ENCODE measurements around the gene C4orf50. TPM values are rescaled to one million over a fixed set of nuclear protein-coding genes. Genes with fewer than 3 reads are reported as not detected.

Gene C4orf50
- polyA plus RNA-seq (ENCODE audit: insufficient read length in 4 of 4) = under 1 TPM in 2 of 4 donors, not detected in 2; 0.01 to 0.02 TPM

GRCh38 chr4:6018331-6018730, at the start of gene C4orf50:
C4orf50 (minus strand) TSS chr4:6018431.
- no peak for DNase-seq (ENCODE audit: low read depth in 4 of 4, low spot score in 2 of 4)

GRCh38 chr4:6065934-6066590, 47.8 kb upstream of the C4orf50 start:
- DNase-seq (ENCODE audit: low read depth in 4 of 4, low spot score in 2 of 4) = no peak

GRCh38 chr4:6065166-6065565, 46.9 kb upstream of the C4orf50 start:
- DNase-seq (ENCODE audit: low read depth in 4 of 4, low spot score in 2 of 4) = no peak

DNA sequence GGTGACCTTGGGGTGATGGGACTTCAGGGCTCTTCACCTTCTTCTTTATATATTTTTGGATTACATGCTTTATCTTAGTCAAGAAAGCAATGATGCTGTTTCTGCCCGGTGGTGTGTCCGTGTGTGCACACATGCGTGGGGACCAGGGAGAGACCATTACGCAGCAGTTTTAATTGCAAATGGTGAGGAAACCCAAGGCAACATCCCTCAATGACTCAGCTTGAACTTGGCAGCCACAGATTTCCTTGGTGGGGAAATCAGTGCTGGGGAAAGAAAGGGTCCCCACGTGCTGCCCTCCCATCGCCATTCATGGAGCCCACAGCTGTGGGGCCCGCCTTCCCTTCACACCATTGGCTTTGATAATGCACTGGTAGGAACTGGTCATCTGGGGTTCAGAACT, 46.2 kb upstream of the C4orf50 start:
- DNase-seq (ENCODE audit: low read depth in 4 of 4, low spot score in 2 of 4) = no peak

DNA sequence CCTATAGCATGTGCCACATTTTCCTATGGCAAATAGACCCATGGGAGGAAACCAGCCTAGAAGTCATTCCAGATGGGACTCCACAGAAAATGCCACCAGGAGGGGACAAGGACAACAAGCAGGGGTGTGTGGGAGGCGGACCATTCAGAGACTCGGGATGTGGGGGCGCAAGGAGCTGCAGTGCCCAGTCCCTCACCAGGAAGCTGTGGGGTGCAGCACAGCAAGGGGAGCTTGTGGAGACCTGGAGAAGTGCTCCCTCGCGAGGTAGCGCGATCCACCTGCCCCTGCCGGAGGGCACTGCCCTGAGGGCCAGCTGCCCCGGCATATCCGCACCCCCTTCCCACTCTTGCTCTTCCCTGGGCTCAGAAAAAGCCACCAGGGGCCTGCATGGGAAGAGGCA, 45.5 kb upstream of the C4orf50 start:
- no peak for DNase-seq (ENCODE audit: low read depth in 4 of 4, low spot score in 2 of 4)

- DNase-seq (ENCODE audit: low read depth in 4 of 4, low spot score in 2 of 4) = no peak
Observed at GRCh38 chr4:6062133-6062532, 43.9 kb upstream of the C4orf50 start.

DNA sequence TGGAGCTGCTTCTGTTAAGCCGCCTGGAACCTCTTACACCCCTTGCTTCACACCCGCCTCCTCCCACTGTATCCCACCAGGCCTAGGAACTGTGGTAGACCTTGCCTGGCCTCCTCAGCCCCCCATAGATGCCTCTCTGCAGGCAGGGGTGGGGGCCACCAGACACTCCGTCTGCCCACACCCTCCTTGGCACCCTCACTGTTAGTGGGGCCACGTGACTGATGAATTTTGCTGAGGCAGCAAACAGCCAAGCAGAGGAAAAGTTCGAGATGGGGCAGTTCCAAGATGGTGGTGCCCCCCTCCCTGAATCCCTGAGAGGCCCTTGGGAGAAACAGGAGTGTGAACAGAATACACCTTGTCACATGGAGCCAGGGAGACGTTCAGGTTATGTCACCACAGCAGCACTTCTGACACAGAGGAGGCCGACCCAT, 41.2 kb upstream of the C4orf50 start:
- no peak for DNase-seq (ENCODE audit: low read depth in 4 of 4, low spot score in 2 of 4)

DNA sequence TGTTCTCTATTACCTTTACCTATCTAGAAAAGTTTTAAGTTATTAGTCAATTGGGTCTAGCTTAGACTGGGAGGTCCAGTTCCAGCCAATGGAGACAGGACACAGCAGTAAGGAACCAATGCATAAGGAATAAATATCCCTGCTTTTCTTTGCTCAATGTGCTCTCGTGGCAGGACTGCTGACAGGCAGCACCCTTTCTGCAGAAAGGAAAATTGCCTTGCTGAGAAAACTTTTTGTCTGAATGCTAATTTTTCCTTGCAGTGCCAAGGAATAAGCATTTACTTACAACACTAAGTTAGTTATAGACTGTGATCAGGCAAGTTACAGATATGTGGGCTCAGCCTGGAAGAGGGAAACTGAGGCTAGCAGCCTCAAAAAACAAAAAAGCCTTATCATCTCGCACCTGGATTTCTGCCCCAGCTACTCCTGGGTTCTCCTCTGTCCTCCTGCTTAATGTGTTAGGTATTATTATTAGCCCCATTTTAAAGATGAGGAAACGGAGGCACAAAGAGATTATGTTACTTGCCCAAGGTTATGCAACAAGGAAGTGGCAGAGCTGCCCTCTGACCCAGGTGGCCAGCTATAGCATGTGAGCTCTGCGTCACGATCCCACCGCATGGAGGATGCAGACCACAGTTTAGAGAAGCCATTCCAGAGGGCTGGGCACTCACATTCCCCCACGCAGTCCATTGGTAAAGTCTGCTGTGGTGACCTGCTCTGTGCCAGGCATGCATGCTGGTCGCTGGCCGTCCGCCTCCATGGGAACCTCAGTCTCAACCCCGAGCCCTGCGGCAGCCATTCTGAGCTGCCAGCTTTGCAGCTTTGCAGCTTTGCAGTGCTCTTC, 40.5 kb upstream of the C4orf50 start:
- DNase-seq (ENCODE audit: low read depth in 4 of 4, low spot score in 2 of 4) = no peak

DNA sequence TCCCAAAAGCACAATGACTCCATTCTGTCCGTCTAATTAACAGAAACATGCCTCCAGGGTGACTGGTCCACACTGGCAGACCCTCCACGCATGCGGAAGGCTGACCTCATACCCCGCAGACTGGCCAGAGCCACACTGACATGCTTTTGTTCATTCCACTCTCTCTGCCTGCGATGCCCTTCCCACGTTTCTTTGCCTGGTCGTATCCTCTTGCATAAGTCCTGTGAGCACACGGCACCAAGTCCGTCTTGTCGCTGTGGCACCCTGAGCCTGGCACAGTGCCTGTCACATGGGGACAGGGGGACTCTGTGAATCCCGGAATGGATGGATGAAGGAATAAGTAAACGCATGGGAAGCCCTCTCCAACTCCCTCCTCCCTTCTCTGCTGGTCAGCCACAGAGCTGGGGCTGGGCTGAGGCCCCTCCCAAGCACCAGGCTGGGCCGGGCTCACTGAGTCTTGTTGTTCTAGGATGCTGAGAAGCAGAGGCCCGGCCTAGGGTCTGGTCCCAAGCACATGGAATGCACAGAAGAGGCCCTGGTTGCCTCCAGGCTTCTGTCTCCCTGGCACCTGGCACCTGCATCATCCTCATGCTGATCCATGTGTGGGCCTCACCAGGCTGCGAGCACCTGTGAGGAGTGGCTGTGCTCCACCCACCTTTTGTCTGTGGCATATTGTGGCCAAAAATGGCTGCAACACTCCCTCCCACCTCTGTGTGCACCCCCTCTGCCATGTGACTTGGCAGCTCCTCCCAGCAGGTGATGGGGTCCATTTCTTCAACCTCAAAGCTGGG, 38.9 kb upstream of the C4orf50 start:
- DNase-seq (ENCODE audit: low read depth in 4 of 4, low spot score in 2 of 4) = no peak

DNA sequence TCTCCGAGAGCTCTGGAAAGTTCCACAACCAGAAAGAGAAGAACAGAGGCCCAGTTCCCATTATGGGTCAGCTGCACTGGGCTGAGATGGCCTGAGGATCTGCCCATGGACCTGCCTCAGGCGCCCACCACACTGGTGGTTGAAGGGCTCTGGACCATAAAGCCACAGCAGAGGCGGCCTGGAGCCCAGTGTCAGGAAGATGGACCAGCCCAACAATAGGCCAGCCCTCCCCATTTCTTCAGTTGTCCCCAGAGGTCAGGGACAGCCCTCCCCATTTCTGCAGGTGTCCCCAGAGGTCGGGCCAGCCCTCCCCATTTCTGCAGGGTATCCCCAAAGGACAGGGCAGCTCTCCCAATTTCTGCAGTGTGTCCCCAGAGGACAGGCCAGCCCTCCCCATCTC, 37.2 kb upstream of the C4orf50 start:
- no peak for DNase-seq (ENCODE audit: low read depth in 4 of 4, low spot score in 2 of 4)

GRCh38 chr4:6055030-6055429, 36.8 kb upstream of the C4orf50 start:
- DNase-seq (ENCODE audit: low read depth in 4 of 4, low spot score in 2 of 4) = no peak

- DNase-seq (ENCODE audit: low read depth in 4 of 4, low spot score in 2 of 4) = no peak
Observed at GRCh38 chr4:6054162-6054922, 36.1 kb upstream of the C4orf50 start.

DNA sequence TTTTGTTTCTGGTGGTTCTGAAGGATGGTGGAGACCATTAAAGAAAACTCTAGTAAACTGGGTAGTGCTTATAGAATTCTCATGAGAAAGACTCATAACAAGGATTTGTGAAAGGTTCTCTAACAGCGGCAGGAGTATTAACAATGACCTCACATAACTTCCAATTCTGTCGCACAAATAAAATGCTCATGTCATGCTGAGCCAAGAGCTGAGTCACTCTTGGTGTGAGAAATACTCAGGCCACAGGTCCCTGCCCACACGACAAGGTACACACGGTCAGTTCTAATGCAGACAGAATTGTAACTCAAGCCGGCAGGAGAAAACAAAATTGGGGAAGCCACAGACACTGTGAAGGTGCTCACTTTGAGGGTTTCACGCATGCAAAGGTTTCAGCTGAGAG, 34.4 kb upstream of the C4orf50 start:
- no peak for DNase-seq (ENCODE audit: low read depth in 4 of 4, low spot score in 2 of 4)

DNA sequence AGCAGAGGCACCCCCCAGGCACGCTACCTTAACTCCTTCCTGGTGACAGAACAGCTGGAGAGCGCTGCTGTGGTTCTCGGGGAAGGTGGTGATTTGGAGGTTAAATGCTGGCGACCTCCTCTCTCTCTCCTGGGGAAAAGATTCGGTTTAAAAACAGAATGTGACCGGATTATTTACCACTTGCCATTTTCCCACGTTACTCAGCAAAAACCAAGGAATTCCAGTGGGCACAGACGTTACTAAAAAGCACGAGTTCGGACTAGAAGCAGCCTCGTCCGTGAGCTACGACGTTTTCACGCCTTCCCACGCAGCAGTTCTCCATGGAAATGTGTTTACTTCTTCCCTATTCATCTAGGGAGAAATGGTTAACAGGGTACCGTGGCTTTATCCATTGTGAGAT, 32.3 kb upstream of the C4orf50 start:
- no peak for DNase-seq (ENCODE audit: low read depth in 4 of 4, low spot score in 2 of 4)

DNA sequence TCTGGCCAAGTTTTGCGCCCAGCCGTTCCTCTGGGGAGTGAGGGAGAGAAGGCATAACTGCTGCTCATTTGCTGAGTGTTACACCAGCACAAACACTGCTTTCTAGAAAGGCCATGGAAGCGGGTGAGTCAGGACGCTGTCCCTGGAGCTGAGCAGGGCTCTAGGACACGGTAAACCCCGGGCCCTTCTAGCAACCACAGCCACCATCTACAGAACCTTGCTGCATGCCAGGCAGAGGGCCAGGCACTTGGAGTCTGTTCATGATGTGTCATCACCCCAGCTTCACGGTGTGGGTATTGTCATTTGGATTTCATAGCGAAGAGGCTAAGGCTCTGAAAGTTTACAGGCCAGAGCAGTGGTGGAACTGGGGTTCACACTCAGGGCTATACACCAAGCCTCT, 31.8 kb upstream of the C4orf50 start:
- DNase-seq (ENCODE audit: low read depth in 4 of 4, low spot score in 2 of 4) = no peak

GRCh38 chr4:6049278-6049677, 31.0 kb upstream of the C4orf50 start:
- DNase-seq (ENCODE audit: low read depth in 4 of 4, low spot score in 2 of 4) = no peak

DNA sequence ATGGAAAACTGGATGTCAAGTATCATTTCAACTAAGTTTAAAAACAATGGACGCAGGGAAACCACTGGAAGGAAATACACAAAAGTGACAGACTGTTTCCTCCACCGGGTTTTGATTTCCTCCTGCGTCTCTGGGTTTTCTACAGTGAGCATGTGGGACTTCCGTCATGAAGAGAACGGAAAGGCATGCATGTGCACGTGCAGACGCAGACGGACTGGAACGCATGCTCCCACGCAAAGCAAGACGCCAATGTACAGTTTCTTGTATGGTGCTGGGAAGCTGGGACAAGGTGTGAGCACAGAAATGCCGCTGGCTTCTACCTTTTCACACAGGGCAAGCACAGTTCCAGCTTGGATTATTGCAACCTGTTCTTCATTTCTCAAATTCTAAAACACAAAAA, 30.3 kb upstream of the C4orf50 start:
- no peak for DNase-seq (ENCODE audit: low read depth in 4 of 4, low spot score in 2 of 4)

- no peak for DNase-seq (ENCODE audit: low read depth in 4 of 4, low spot score in 2 of 4)
Observed at GRCh38 chr4:6047130-6047673, 29.0 kb upstream of the C4orf50 start.

GRCh38 chr4:6046526-6047129, 28.4 kb upstream of the C4orf50 start:
- no peak for DNase-seq (ENCODE audit: low read depth in 4 of 4, low spot score in 2 of 4)

DNA sequence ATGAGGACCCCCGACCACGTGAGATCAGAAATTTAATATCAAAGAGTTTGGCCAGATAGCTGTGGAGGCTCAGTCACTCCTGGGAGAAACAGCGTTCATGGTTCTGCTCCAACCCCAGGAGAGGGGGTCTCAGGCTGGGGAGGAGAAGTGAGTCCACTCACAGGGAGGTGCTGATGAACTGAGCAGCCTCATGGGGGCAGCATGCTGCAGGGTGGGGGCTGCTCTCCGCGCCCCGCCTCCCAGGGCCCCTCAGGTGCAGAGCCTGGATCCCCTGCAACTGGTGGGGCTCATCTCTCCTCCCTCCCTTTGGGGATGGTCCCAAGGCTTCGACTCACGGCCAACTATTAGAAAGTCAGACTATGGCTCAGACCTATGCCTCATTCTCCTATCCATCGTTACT, 26.6 kb upstream of the C4orf50 start:
- DNase-seq (ENCODE audit: low read depth in 4 of 4, low spot score in 2 of 4) = no peak

Data from left renal cortex interstitium (tissue), 4 donors.